ENCODE data around the gene JMY.
A peak's percentile ranks its signal among the peaks of the same experiment; 100 is the strongest.
"Not testable (repeated sequence)": the region's sequence is repeated elsewhere in the genome, so short reads cannot be mapped to it uniquely, and the experiment has no call there.

JMY gene

GRCh38 chr5:79236970-79237739, 1.2 kb downstream of the JMY start:
- TF ChIP-seq CTCF (IDR thresholded peaks at IDR 0.05; ENCODE audit: low read depth, low read length, missing control alignments), result no peak
- no peak for DNase-seq (ENCODE audit: low read depth)
- peak overlapping the region; percentile 91 for H3K4me3 ChIP-seq (ENCODE audit: low read depth, low read length)

GRCh38 chr5:79237740-79238560, 2.0 kb downstream of the JMY start:
- peak overlapping the region; percentile 91 for H3K4me3 ChIP-seq (ENCODE audit: low read depth, low read length)
- DNase-seq (ENCODE audit: low read depth), result no peak

GRCh38 chr5:79240561-79240960, 4.6 kb downstream of the JMY start:
- TF ChIP-seq CTCF (IDR thresholded peaks at IDR 0.05; ENCODE audit: low read depth, low read length, missing control alignments), result no peak
- no peak for DNase-seq (ENCODE audit: low read depth)
- H3K4me3 ChIP-seq (ENCODE audit: low read depth, low read length), result no peak overlapping the region

More at GRCh38 chr5:79237740-79238560, 2.0 kb downstream of the JMY start:
- TF ChIP-seq CTCF (IDR thresholded peaks at IDR 0.05; ENCODE audit: low read depth, low read length, missing control alignments), result no peak

- no peak for TF ChIP-seq CTCF (IDR thresholded peaks at IDR 0.05; ENCODE audit: low read depth, low read length, missing control alignments)
- no peak overlapping the region for H3K4me3 ChIP-seq (ENCODE audit: low read depth, low read length)
- DNase-seq (ENCODE audit: low read depth), result no peak
These were observed 5.6 kb downstream of the JMY start for GRCh38 chr5:79241535-79241979.

GRCh38 chr5:79242242-79243039, 6.5 kb downstream of the JMY start:
- H3K4me3 ChIP-seq (ENCODE audit: low read depth, low read length), result no peak overlapping the region
- TF ChIP-seq CTCF (IDR thresholded peaks at IDR 0.05; ENCODE audit: low read depth, low read length, missing control alignments), result no peak
- DNase-seq (ENCODE audit: low read depth), result no peak

- TF ChIP-seq CTCF (IDR thresholded peaks at IDR 0.05; ENCODE audit: low read depth, low read length, missing control alignments), result no peak
- DNase-seq (ENCODE audit: low read depth), result no peak
- no peak overlapping the region for H3K4me3 ChIP-seq (ENCODE audit: low read depth, low read length)
These were observed 7.3 kb downstream of the JMY start for GRCh38 chr5:79243224-79243623.

GRCh38 chr5:79254067-79254466, 18.1 kb downstream of the JMY start:
- not testable (repeated sequence) for DNase-seq (ENCODE audit: low read depth); H3K4me3 ChIP-seq (ENCODE audit: low read depth, low read length)

All from GM12864 (cell line).